Muscle of leg (tissue), 11 donors: ENCODE results near the gene WRAP73. TPM values are rescaled to one million over a fixed set of nuclear protein-coding genes. Genes with fewer than 3 reads are reported as not detected.

Experiments
- DNase-seq: peaks from one replicate; pipeline ENCODE4 v3.0.0; 2013
- H3K27ac ChIP-seq: one replicate; pipeline ENCODE4 v1.5.1; 2013; ENCODE audit warnings: mild to moderate bottlenecking, low read length, control low read depth
- H3K27me3 ChIP-seq: one replicate; pipeline ENCODE4 v1.6.1; 2013; ENCODE audit warnings: low read length; ENCODE audit not compliant: control insufficient read depth, insufficient read depth
- H3K36me3 ChIP-seq: one replicate; pipeline ENCODE4 v1.6.1; 2013; ENCODE audit warnings: low read length; ENCODE audit not compliant: control insufficient read depth, insufficient read depth
- H3K4me1 ChIP-seq: one replicate; pipeline ENCODE4 v1.6.1; 2013; ENCODE audit warnings: low read length; ENCODE audit not compliant: control insufficient read depth, insufficient read depth
- H3K4me3 ChIP-seq: one replicate; pipeline ENCODE4 v1.5.1; 2013; ENCODE audit warnings: low read length, control low read depth
- H3K9me3 ChIP-seq: replicated peaks from 2 replicates; pipeline ENCODE4 v1.6.1; 2013; ENCODE audit warnings: low read depth, low read length; ENCODE audit not compliant: control insufficient read depth
- WGBS: methylation state at CpG from one replicate; pipeline ENCODE4 v1.1.5; 2013; ENCODE audit warnings: missing lambda C conversion rate; ENCODE audit not compliant: insufficient coverage; 5-methylcytosine and 5-hydroxymethylcytosine counted together
- polyA plus RNA-seq, 8 donors: library from polyadenylated mRNA; unstranded; fragments of 120-200 nt; gene quantifications; one replicate each; pipeline versions ENCODE4 v1.2.1 to v1.2.3, GENCODE V29; 2013; ENCODE audit warnings: inconsistent platforms in 1 of 8, low replicate concordance in 1 of 8; ENCODE audit not compliant: insufficient read length in 8 of 8, insufficient read depth in 1 of 8
- total RNA-seq: library from RNA; stranded (reverse); fragments of 120-200 nt; gene quantifications from one replicate; pipeline ENCODE4 v1.2.4, GENCODE V29; 2013

WRAP73 gene
- total and polyA plus RNA-seq, 9 donors, result 8.5 to 13.4 (median 11.6) TPM

- Histone ChIP-seq H3K36me3 (no peaks in the 10 kb centered on the region), H3K27me3 (peaks cover 46% of the 10 kb centered on the region), H3K4me3 (no peak overlapping the region), H3K4me1 (peaks cover 4% of the 10 kb centered on the region), H3K27ac (no peak overlapping the region), H3K9me3 (no peaks in the 10 kb centered on the region)
- DNase-seq, result no peak
- WGBS, result 7% methylated on average over 5 of the region's 14 CpGs
Measured at GRCh38 chr1:3658231-3658615, 8.3 kb upstream of the WRAP73 start.

DNA sequence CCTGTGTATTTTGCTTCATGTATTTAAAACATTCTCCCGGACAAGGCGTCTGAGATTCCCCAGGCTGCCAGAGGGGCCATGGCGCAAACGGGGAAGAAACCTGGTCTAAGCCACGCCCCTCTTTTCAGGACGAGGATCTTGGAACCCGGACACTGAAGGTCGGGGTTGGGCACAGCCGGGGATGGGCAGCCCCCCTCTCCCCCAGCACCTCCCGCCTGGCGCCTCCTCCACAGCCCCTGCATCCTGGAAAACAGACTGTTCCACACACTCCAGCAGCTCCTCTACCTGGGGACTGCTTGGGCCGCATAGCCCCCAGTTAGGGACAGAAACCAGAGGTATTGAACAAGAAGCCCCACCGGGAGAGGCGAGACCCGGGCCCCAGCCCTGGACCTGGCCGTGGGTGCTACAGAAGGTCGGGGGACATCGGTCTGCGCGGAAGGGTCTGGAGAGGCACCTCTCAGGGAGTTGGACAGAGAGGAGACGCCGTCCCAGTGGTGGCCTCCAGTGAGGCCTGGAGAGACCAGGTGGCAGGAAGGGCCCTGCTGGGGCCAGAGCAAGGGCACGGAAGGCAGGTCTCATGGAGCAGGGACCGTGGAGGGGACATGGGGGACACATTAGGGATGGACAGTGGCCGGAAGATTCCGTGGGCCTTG is 7.8 kb upstream of the WRAP73 start:
- no peak overlapping the region for H3K4me3 ChIP-seq
- H3K9me3 ChIP-seq, result no peaks in the 10 kb centered on the region
- WGBS, result 48% methylated on average over 22 of the region's 26 CpGs
- no peak overlapping the region for H3K27ac ChIP-seq
- peaks cover 10% of the 10 kb centered on the region for H3K4me1 ChIP-seq
- no peak for DNase-seq
- no peaks in the 10 kb centered on the region for H3K36me3 ChIP-seq
- H3K27me3 ChIP-seq, result peaks cover 51% of the 10 kb centered on the region

DNA sequence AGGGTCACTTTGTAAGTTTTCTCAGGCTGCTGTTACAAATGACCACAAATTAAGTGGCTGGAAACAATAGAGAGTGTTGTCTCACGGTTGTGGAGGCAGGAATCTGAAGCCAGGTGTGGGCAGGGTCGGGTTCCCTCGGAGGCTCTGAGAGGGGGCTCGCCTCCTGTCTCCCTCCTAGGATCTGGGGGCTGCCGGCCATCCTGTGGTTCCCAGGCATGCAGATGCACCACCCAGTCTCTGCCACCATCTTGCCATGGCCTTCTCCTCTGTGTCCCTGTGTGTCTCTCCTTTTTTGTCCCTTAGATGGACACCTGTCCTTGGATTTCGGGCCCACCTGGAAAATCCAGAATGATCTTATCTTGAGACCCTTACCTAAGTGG is 7.2 kb upstream of the WRAP73 start:
- Histone ChIP-seq H3K9me3 (no peaks in the 10 kb centered on the region), H3K4me3 (no peak overlapping the region), H3K4me1 (peaks cover 11% of the 10 kb centered on the region), H3K36me3 (no peaks in the 10 kb centered on the region), H3K27ac (no peak overlapping the region), H3K27me3 (peaks cover 54% of the 10 kb centered on the region)
- WGBS, result 61% methylated on average over 6 of the region's 6 CpGs
- DNase-seq, result no peak

DNA sequence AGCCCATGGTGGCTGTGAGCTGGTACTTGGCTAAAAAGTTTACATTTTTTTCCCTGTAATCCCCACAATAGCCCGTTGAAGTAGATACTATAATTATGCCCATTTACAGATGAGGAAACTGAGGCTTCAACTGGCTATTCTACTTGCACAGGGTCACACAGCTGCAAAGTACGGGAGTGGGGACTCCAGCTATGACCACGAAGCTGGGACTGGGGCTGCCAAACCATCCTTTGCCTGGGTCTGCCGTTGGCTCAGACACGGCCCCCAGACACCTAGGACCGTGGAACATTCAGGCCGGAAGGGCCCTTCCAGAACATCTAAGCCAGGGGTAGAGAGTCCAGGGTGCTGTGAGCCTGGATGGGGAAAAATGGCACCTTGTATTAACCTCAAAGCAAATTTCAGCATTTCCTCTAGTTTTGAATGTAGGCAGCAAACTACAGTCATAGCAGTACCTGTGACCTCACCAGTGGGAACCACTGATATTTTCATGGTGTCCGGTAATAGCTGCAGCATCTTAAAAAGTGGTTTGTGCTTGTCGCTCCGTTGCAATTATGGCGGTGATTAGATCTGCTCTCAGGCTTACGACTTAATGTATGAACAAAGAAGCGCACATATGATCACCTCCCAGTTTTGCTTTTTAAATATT is 6.7 kb upstream of the WRAP73 start:
- Histone ChIP-seq H3K27me3 (peaks cover 59% of the 10 kb centered on the region), H3K36me3 (no peaks in the 10 kb centered on the region), H3K9me3 (no peaks in the 10 kb centered on the region), H3K4me1 (peaks cover 16% of the 10 kb centered on the region), H3K27ac (no peak overlapping the region), H3K4me3 (no peak overlapping the region)
- 78% methylated on average over 12 of the region's 13 CpGs for WGBS
- DNase-seq, result no peak

DNA sequence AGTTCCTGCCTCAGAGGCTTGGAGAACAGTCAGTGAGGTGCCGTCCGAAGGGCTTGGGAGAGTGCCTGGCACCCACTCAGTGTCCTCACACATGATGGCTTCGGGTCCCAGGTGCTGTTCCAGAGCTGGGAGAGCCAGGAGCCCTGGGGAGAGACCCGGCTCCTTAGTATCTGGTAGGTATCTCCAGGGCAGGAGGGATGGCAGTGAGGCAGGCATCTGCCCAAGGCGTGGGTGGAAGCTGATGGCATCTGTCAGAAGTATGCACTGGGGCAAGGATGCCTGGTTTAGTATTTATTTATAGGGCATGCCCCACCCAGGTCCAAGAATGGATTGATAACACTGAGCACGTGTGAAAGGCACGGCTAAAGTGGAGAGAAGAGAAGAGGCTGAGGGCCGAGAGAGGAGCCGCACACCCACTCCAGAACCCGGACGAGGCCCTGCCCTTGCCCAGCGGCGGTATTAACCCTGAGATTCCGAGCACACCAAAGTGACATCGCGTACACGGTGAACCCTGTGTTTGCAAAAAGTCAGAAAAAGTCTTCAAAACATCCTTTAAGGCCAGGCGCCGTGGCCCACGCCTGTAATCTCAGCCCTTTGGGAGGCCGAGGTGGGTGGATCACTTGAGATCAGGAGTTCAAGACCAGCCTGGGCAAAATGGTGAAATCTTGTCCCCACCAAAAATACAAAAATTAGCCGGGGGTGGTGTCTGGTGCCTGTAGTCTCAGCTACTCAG is 4.8 kb upstream of the WRAP73 start:
- no peaks in the 10 kb centered on the region for H3K9me3 ChIP-seq
- WGBS, result 80% methylated on average over 11 of the region's 22 CpGs
- no peak for DNase-seq
- no peak overlapping the region for H3K27ac ChIP-seq
- peaks cover 74% of the 10 kb centered on the region for H3K27me3 ChIP-seq
- peaks cover 28% of the 10 kb centered on the region for H3K4me1 ChIP-seq
- H3K4me3 ChIP-seq, result no peak overlapping the region
- no peaks in the 10 kb centered on the region for H3K36me3 ChIP-seq

GRCh38 chr1:3653286-3653618 is 3.3 kb upstream of the WRAP73 start:
- Histone ChIP-seq H3K36me3 (no peaks in the 10 kb centered on the region), H3K9me3 (no peaks in the 10 kb centered on the region), H3K27me3 (peaks cover 67% of the 10 kb centered on the region), H3K4me3 (no peak overlapping the region), H3K27ac (no peak overlapping the region), H3K4me1 (peaks cover 34% of the 10 kb centered on the region)
- DNase-seq, result no peak
- 25% methylated on average over 9 of the region's 10 CpGs for WGBS

DNA sequence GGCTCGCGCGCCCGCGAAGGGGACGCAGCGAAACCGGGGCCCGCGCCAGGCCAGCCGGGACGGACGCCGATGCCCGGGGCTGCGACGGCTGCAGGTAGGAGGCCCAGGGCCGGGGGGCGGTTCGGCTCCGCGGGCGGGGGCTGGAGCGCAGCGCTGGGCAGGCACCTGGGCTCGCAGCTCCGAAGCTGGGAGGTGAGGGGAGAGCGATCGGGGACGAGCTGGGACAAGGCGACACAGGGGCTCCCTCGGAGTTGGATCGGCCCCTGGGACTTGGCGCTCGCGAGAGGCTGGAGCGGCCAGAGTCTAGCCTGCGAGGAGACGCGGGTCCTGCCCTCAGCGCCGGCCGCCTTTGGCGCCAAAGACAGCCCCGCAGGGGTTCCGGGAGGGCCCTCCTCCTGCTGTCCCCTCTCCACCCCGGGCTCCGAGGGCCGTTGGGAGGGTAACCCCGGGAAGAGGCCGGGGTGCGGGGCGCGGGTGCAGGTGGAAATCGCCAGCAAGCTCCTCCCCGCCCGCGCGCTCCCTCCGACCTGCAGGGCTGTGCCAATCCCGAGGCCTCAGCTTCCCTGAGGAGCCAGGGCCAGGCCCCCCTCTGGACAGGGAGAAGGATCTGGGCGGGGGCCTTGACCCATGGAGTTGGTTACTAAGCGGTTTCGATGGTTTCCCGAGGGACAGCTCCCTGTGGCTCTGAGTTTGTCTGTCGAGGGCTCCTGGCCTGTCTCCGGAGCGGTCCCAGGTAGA is 2.8 kb upstream of the WRAP73 start:
- Histone ChIP-seq H3K36me3 (no peaks in the 10 kb centered on the region), H3K27ac (no peak overlapping the region), H3K4me3 (peak overlapping the region; percentile 28), H3K9me3 (no peaks in the 10 kb centered on the region), H3K27me3 (peaks cover 62% of the 10 kb centered on the region), H3K4me1 (peaks cover 34% of the 10 kb centered on the region)
- DNase-seq, result no peak
- 2% methylated on average over 63 of the region's 68 CpGs for WGBS

DNA sequence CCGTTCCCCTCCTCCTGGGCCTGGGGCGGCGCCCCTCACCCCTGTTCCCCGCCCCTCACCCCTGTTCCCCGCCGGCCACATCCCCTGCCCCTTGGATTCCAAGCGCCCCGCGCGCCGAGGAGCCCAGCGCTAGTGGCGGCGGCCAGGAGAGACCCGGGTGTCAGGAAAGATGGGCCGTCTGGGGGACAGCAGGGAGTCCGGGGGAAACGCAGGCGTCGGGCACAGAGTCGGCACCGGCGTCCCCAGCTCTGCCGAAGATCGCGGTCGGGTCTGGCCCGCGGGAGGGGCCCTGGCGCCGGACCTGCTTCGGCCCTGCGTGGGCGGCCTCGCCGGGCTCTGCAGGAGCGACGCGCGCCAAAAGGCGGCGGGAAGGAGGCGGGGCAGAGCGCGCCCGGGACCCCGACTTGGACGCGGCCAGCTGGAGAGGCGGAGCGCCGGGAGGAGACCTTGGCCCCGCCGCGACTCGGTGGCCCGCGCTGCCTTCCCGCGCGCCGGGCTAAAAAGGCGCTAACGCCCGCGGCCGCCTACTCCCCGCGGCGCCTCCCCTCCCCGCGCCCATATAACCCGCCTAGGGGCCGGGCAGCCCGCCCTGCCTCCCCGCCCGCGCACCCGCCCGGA is 2.1 kb upstream of the WRAP73 start, which contains the start of gene TP73:
TSS of gene TP73 (plus strand) at position 587 of the 618 bp plus-strand sequence. CDS start 29,850 bp downstream, outside the sequence.
- H3K27ac ChIP-seq, result no peak within 1 kb of the TSS
- H3K4me1 ChIP-seq, result peaks cover 34% of the 10 kb centered on the region
- peak; percentile 47 for DNase-seq
- WGBS, result 0% methylated on average over 73 of the region's 80 CpGs
- H3K27me3 ChIP-seq, result peaks cover 58% of the 10 kb centered on the region
- H3K36me3 ChIP-seq, result peaks cover 4% of the 10 kb centered on the region
- H3K9me3 ChIP-seq, result no peaks in the 10 kb centered on the region
- H3K4me3 ChIP-seq, result peak within 1 kb of the TSS; percentile 28

GRCh38 chr1:3651026-3651929 is 1.4 kb upstream of the WRAP73 start:
- H3K27ac ChIP-seq, result no peak overlapping the region
- peaks cover 52% of the 10 kb centered on the region for H3K27me3 ChIP-seq
- no peak for DNase-seq
- peaks cover 11% of the 10 kb centered on the region for H3K36me3 ChIP-seq
- no peaks in the 10 kb centered on the region for H3K9me3 ChIP-seq
- H3K4me1 ChIP-seq, result peaks cover 34% of the 10 kb centered on the region
- WGBS, result 3% methylated on average over 82 of the region's 83 CpGs
- H3K4me3 ChIP-seq, result no peak overlapping the region
